ENCODE results near the gene ATG10. TPM values are rescaled to one million over a fixed set of nuclear protein-coding genes. Genes with fewer than 3 reads are reported as not detected.

Gene ATG10
- total and polyA plus RNA-seq, 2 of the 8 experiments (the other 6 are each of a cell fraction or from before 2014, with no cell fraction given), result 3.7 to 8.8 TPM

DNA sequence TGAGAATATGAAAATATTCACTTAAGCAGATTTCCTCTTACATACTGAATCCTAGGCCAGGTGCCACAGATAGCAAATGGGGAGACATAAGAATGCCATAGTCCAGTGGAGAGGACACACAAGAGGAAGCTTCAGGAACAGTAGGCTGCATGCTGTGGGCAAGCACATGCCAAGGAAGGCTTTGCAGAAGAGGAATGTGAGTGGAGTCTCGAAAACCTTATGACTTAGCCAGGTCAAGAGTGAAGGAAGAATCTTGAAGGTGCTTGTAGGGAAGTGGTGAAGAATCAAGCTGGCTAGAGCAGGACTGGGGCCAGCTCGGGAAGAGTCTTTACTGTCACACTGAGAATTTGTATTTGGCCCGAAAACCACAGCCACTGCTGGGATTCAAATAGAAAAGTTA, 285.9 kb downstream of the ATG10 start:
- no peak overlapping the region for H2BK5ac ChIP-seq (ENCODE audit: low read depth, low read length)
- no peak overlapping the region for H4K91ac ChIP-seq (replicated peaks; ENCODE audit: insufficient read length, low read length)
- H3K27me3 ChIP-seq (replicated peaks in 1 of 4; ENCODE audit: control insufficient read depth in 3 of 4, extremely low read depth in 1 of 4, insufficient read depth in 3 of 4, low read length in 3 of 4), result no peaks in the 10 kb centered on the region
- no peaks in the 10 kb centered on the region for H3K36me3 ChIP-seq (ENCODE audit: control insufficient read depth in 2 of 4, insufficient read depth in 4 of 4, low read length in 3 of 4)
- no peak overlapping the region for H3K56ac ChIP-seq (replicated peaks; ENCODE audit: insufficient read length, low read depth, low read length)
- ChIA-PET POLR2A (ENCODE audit: partially characterized antibody) (interaction anchor here (1.3 to 5.5 kb wide), 6 partner anchors 9 to 36 kb away, joined by 6 to 42 read pairs (median 10); partner anchors contain the start of gene RPS23), CTCF (ENCODE audit: partially characterized antibody) (interaction anchor here (0.8 to 5.6 kb wide), 15 partner anchors 10 to 509 kb away, joined by 3 to 37 read pairs (median 6); partner anchors contain the start of gene RPS23)
- H2BK12ac ChIP-seq (ENCODE audit: low read depth, low read length), result peak overlapping the region; percentile 85; the same call in 1 of the 2 replicates
- H3K9me3 ChIP-seq (ENCODE audit: insufficient read depth in 2 of 2, low read depth in 1 of 2, low read length in 1 of 2), result no peaks in the 10 kb centered on the region
- H3K27ac ChIP-seq (ENCODE audit: low read depth, low read length), result no peak overlapping the region
- H3K4me2 ChIP-seq (ENCODE audit: insufficient read depth in 1 of 2, low read depth in 2 of 2, low read length in 2 of 2), result 0 out of 4 replicates have a peak overlapping the region, but pooled peaks of 1 of the 2 experiments have one; percentile 7
- no peak overlapping the region for H2AFZ ChIP-seq (ENCODE audit: low read length)
- TF ChIP-seq EP300 (IDR thresholded peaks at IDR 0.05; ENCODE audit: borderline replicate concordance in 1 of 2, low read depth in 2 of 2, low read length in 2 of 2), result no peak
- peak; percentile 73 for TF ChIP-seq TEAD4 (IDR thresholded peaks at IDR 0.05; ENCODE audit: low read depth, low read length)
- no peak for TF ChIP-seq CBX8 (IDR thresholded peaks at IDR 0.05; ENCODE audit: borderline replicate concordance, low read depth, low read length)
- TF ChIP-seq GABPA (IDR thresholded peaks at IDR 0.05; ENCODE audit: borderline replicate concordance, insufficient read depth, low read length), result no peak
- TF ChIP-seq, protein P1, sequence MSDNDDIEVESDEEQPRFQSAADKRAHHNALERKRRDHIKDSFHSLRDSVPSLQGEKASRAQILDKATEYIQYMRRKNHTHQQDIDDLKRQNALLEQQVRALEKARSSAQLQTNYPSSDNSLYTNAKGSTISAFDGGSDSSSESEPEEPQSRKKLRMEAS (IDR thresholded peaks at IDR 0.05), result peak; percentile 70
- no peak for TF ChIP-seq RAD21 (IDR thresholded peaks at IDR 0.05 in 1 of 2, conservative IDR thresholded peaks at IDR 0.05 in 1 of 2; ENCODE audit: low read depth in 2 of 2, low read length in 2 of 2)
- TF ChIP-seq SRF (IDR thresholded peaks at IDR 0.05; ENCODE audit: low read depth, low read length), result no peak
- H3K79me1 ChIP-seq (ENCODE audit: low read depth, low read length), result no peaks in the 10 kb centered on the region
- H3K23ac ChIP-seq (ENCODE audit: insufficient read length), result no peak overlapping the region
- no peak overlapping the region for H2BK15ac ChIP-seq (ENCODE audit: low read length)
- 0 out of 8 replicates have a peak overlapping the region, but pooled peaks of 1 of the 4 experiments have one; percentile 5 for H3K4me3 ChIP-seq (ENCODE audit: extremely low read depth in 1 of 4, insufficient read depth in 2 of 4, low read depth in 3 of 4, low read length in 4 of 4)
- no peak overlapping the region for H2BK120ac ChIP-seq (replicated peaks; ENCODE audit: low read depth, low read length)
- DNase-seq (ENCODE audit: low read depth in 1 of 2, low spot score in 2 of 2) (no peak), FAIRE-seq (no peak)
- H3K23me2 ChIP-seq (ENCODE audit: low read depth, low read length), result no peaks in the 10 kb centered on the region
- H3K18ac ChIP-seq (ENCODE audit: extremely low read depth, low read length), result no peak overlapping the region
- H3K4ac ChIP-seq (replicated peaks; ENCODE audit: insufficient read length, low read depth, low read length), result no peak overlapping the region
- no peak overlapping the region for H4K5ac ChIP-seq (ENCODE audit: insufficient read length, low read depth, low read length)
- no peaks in the 10 kb centered on the region for H3K79me2 ChIP-seq (ENCODE audit: control insufficient read depth in 1 of 2, insufficient read depth in 2 of 2, low read length in 2 of 2)
- H3K14ac ChIP-seq (ENCODE audit: insufficient read length), result no peak overlapping the region
- 71% methylated on average over 3 of the region's 3 CpGs; no CpG with 5 or more reads in 1 of the 2 experiments for WGBS, 2 experiments (ENCODE audit: extremely low coverage in 1 of 2, insufficient coverage in 1 of 2, insufficient read length in 1 of 2, insufficient replicate concordance in 2 of 2, low coverage in 1 of 2, low lambda C conversion rate in 2 of 2, missing lambda C conversion rate in 1 of 2)
- no peak overlapping the region for H2AK5ac ChIP-seq (ENCODE audit: low read depth, low read length)
- no peak overlapping the region for H3K9ac ChIP-seq (replicated peaks in 1 of 4; ENCODE audit: extremely low read depth in 1 of 4, low read depth in 3 of 4, low read length in 3 of 4)
- H3K4me1 ChIP-seq (replicated peaks in 1 of 4; ENCODE audit: control insufficient read depth in 3 of 4, insufficient read depth in 4 of 4, low read length in 3 of 4), result peaks cover 0 to 14% (median 6%) of the 10 kb centered on the region in 4 experiments
- no peak overlapping the region for H2BK20ac ChIP-seq (ENCODE audit: low read length)
- H4K20me1 ChIP-seq (replicated peaks in 1 of 2; ENCODE audit: control insufficient read depth in 1 of 2, insufficient read depth in 2 of 2, low read length in 2 of 2), result no peaks in the 10 kb centered on the region
- no peak overlapping the region for H4K8ac ChIP-seq (ENCODE audit: extremely low read depth, insufficient read depth, low read length)

All from H1 (cell line).